Sciatic nerve (tissue), 2 donors: ENCODE data around the gene TXNIP. TPM values are rescaled to one million over a fixed set of nuclear protein-coding genes. Genes with fewer than 3 reads are reported as not detected.
"Not testable (repeated sequence)": the region's sequence is repeated elsewhere in the genome, so short reads cannot be mapped to it uniquely, and the experiment has no call there.

Source experiments
- ATAC-seq: fragments of 200-7000 bp; cut with Tn5 transposase; one replicate; pipeline ENCODE4 v1.9.1; 2020; ENCODE audit warnings: mild to moderate bottlenecking, moderate library complexity
- DNase-seq: peaks from one replicate; pipeline ENCODE4 v3.0.0-alpha.2; 2020; ENCODE audit warnings: low spot score
- intact Hi-C: fragments of 100-400 bp; cut with DNase I; formaldehyde crosslinking; loops from one replicate; pipeline ENCODE4 v1.14.2; 2022
- total RNA-seq: library from RNA; stranded (reverse); fragmentation: NEBNext Ultra II Directional; extraction: Animal tissue kit (Norgen Biotek cat#: 25700); gene quantifications from one replicate; pipeline ENCODE4 v1.2.1, GENCODE V29; 2021
- donor health status: DM: no; HTN: no; CAD: no.
- donor health status: DM: no; HTN: no; CAD: no.

The TXNIP gene
- total RNA-seq = 609 TPM

GRCh38 chr1:145996433-145997015, at the start of gene TXNIP:
Gene TXNIP, minus strand, starts transcription at chr1:145996579. Its CDS starts 313 bp downstream, at chr1:145996266.
- ATAC-seq = peak; percentile 95
- DNase-seq = peak; percentile 99
- intact Hi-C loops = no loop called here

- DNase-seq (no peak), ATAC-seq (no peak)
- intact Hi-C loops = no loop called here
These were observed 43.4 kb upstream of the TXNIP start for GRCh38 chr1:146039844-146040194.

- intact Hi-C loops = no loop called here
- ATAC-seq (peak; percentile 68), DNase-seq (peak; percentile 89)
These were observed 40.7 kb upstream of the TXNIP start for GRCh38 chr1:146036965-146037646.

- DNase-seq (no peak), ATAC-seq (no peak)
- intact Hi-C loops = no loop called here
These were observed 40.0 kb upstream of the TXNIP start for GRCh38 chr1:146036241-146036964.

GRCh38 chr1:146035048-146035423, 38.7 kb upstream of the TXNIP start:
- no peak for ATAC-seq
- no peak for DNase-seq
- intact Hi-C loops = no loop called here

- intact Hi-C loops = no loop called here
- DNase-seq = no peak
These were observed 36.3 kb upstream of the TXNIP start for GRCh38 chr1:146032631-146033219.

GRCh38 chr1:146031476-146031875, 35.1 kb upstream of the TXNIP start:
- intact Hi-C loops = no loop called here
- DNase-seq (no peak), ATAC-seq (no peak)

More at GRCh38 chr1:146032631-146033219, 36.3 kb upstream of the TXNIP start:
- no peak for ATAC-seq

GRCh38 chr1:146029117-146029516, 32.7 kb upstream of the TXNIP start:
- ATAC-seq = no peak

GRCh38 chr1:146026650-146027049, 30.3 kb upstream of the TXNIP start:
- intact Hi-C loops, DNase-seq, ATAC-seq: not testable (repeated sequence)

More at GRCh38 chr1:146029117-146029516, 32.7 kb upstream of the TXNIP start:
- no peak for DNase-seq
- intact Hi-C loops = no loop called here

GRCh38 chr1:146025787-146026495, 29.6 kb upstream of the TXNIP start:
- ATAC-seq, DNase-seq, intact Hi-C loops: not testable (repeated sequence)

GRCh38 chr1:146022403-146023127, 26.2 kb upstream of the TXNIP start:
- no peak for ATAC-seq
- intact Hi-C loops = no loop called here
- no peak for DNase-seq

- DNase-seq (peak; percentile 41), ATAC-seq (peak; percentile 21)
- intact Hi-C loops = no loop called here
These were observed 25.4 kb upstream of the TXNIP start, which contains the start of gene HJV for GRCh38 chr1:146021622-146022402. Gene HJV, minus strand, starts transcription at chr1:146021735. Its CDS starts 1,504 bp downstream, at chr1:146020231.

- intact Hi-C loops = no loop called here
- DNase-seq (no peak), ATAC-seq (no peak)
These were observed 24.7 kb upstream of the TXNIP start for GRCh38 chr1:146021050-146021445.

GRCh38 chr1:146020058-146021049, 24.0 kb upstream of the TXNIP start:
- no peak for ATAC-seq
- DNase-seq = no peak
- intact Hi-C loops = no loop called here

- DNase-seq (peak; percentile 58), ATAC-seq (peak; percentile 64)
- intact Hi-C loops = no loop called here
These were observed 23.1 kb upstream of the TXNIP start for GRCh38 chr1:146019231-146020057.

- DNase-seq (no peak), ATAC-seq (no peak)
- intact Hi-C loops = no loop called here
These were observed 20.5 kb upstream of the TXNIP start for GRCh38 chr1:146016891-146017290.
